Measurements from ENCODE around the gene TAGLN3.
"Not testable (repeated sequence)": the region's sequence is repeated elsewhere in the genome, so short reads cannot be mapped to it uniquely, and the experiment has no call there.

TAGLN3 gene

GRCh38 chr3:112010636-112011035, 11.9 kb downstream of the TAGLN3 start:
- no peak for DNase-seq (ENCODE audit: low spot score)

DNA sequence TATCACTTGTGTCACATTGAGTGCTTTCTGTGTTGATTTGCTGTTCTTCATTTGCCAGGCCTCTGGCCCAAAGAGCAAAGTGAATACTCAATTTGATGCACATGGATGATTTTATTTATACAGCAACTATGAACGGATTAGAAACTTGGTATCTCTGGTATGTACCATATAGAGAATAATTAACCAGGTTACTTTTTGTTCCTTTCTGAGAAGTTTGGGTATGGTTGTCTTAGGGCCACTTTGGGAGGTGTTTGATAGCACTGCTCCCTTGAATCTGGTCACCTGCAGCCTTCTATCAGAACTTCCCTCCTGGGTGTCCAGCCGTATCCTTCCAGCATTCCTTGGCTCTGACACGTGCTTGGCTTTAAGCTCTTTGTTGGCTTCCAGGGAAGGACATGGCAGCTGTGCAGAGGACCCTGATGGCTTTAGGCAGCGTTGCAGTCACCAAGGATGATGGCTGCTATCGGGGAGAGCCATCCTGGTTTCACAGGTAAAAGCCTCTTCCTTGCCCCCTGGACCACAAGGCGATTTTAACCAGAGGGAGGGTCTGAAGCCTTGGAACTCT, 12.7 kb downstream of the TAGLN3 start:
- DNase-seq (ENCODE audit: low spot score): no peak

- DNase-seq (ENCODE audit: low spot score): no peak
Measured at GRCh38 chr3:112012205-112012992, 13.7 kb downstream of the TAGLN3 start.

- peak; percentile 70 for DNase-seq (ENCODE audit: low spot score)
Measured at GRCh38 chr3:112013058-112013783, 14.5 kb downstream of the TAGLN3 start.

DNA sequence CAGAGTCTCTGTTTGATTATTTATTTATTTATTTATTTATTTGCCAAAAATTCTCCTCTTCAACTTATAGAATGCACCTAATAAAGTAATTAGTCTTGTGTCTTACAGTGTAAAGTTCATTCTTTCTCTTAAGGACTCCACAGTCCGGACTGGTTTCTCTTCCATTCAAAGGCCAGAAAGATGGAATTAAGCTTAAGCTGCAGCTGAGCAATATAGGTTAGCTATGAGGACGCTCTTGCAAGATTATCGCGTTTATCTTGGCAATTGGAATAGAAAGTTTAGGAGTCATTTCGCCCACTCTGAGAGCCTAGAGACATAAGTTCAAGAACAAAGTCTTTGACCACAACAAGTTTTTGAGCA, 15.0 kb downstream of the TAGLN3 start:
- no peak for DNase-seq (ENCODE audit: low spot score)

- no peak for DNase-seq (ENCODE audit: low spot score)
Measured at GRCh38 chr3:112017091-112017490, 18.4 kb downstream of the TAGLN3 start.

DNA sequence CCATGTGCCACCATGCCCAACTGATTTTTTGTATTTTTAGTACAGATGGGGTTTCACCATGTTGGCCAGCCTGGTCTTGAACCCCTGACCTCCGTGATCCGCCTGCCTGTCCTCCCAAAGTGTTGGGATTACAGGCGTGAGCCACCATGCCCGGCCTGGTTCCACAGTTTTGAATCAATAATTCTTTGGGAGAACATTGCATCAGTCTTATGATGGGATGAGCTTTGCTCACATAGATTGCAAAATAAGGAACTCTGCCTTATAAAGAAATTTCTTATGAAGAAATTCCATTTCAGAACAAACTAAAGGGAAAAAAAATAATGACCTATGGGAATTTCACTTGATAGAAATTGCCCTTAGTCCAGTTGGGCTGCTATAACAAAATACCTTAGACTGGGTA, 20.0 kb downstream of the TAGLN3 start:
- DNase-seq (ENCODE audit: low spot score): no peak

GRCh38 chr3:112019716-112020115, 21.0 kb downstream of the TAGLN3 start:
- no peak for DNase-seq (ENCODE audit: low spot score)

- no peak for DNase-seq (ENCODE audit: low spot score)
Measured at GRCh38 chr3:112020674-112021085, 22.0 kb downstream of the TAGLN3 start.

DNA sequence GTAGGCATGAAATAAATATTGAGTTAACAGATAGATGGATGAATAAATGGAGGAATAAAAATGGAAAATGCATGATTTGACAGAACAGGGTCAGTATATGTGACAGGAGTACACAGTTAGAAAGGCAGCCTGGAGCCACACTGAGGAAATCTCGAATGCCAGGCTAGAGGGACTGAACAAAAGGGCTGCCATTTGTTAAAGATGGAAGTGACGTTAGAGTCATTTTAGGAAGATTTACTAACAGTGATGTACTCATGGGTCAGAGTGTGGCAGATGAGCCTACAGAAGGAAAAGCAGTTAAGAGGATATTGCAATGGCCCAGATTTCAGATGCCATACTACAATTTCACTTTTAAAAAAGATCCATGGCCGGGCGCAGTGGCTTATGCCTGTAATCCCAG, 28.4 kb downstream of the TAGLN3 start:
- no peak for DNase-seq (ENCODE audit: low spot score)

GRCh38 chr3:112027826-112028225, 29.1 kb downstream of the TAGLN3 start:
- no peak for DNase-seq (ENCODE audit: low spot score)

- no peak for DNase-seq (ENCODE audit: low spot score)
Measured at GRCh38 chr3:112030901-112031300, 32.2 kb downstream of the TAGLN3 start.

DNA sequence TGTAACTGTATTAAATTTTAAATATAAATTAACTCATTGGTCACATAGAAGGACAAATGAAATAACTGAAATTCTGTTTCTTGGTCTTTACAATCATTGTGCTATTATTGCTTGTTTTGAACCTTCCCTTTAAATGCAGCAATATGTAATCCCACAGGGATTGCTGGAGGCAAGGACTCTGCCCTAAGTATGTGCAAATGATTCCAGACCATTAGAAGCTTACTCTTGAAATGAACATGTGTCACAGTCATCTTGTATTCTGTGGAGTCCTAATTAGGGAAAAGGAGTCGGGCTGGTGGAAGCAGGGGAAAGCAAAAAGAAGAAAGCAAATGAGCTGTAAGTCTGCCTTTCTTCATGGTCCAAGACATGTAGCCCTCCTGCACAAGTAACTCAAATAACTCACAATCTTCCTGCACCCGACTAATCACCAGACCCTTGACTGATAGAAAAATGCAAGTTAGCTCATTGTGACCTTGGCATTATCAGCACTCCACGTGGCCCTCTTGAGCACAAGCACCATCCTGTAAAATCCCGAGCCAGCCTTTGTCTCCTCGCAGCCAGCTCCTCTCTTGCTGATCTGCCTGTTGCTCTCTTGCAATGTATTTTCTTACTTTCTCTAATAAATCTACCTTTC, 33.5 kb downstream of the TAGLN3 start:
- no peak for DNase-seq (ENCODE audit: low spot score)

- no peak for DNase-seq (ENCODE audit: low spot score)
Measured at GRCh38 chr3:112034436-112034835, 35.7 kb downstream of the TAGLN3 start, which contains the start of gene TMPRSS7. TSS of gene TMPRSS7 (plus strand) at chr3:112034736. CDS start at chr3:112034846, 110 bp downstream.

DNA sequence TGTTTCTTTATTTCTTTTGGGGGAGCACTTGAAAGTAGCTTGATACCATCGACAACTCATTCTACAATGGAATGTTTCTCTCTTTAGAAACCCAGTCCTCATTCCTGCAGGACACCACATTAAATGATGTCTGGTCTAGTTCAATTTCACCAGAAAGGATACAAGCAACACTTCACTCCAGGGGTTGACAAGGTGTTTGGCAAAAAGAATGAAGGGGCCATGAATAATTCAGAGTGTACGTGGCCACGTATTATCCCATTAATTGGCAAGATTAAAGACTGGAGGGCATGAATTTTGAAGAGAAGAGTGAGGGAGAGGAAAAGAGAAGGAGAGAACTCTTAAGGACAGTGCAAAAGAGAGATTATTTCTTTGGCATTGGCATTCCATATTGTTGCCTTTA, 36.5 kb downstream of the TAGLN3 start:
- DNase-seq (ENCODE audit: low spot score): no peak

DNA sequence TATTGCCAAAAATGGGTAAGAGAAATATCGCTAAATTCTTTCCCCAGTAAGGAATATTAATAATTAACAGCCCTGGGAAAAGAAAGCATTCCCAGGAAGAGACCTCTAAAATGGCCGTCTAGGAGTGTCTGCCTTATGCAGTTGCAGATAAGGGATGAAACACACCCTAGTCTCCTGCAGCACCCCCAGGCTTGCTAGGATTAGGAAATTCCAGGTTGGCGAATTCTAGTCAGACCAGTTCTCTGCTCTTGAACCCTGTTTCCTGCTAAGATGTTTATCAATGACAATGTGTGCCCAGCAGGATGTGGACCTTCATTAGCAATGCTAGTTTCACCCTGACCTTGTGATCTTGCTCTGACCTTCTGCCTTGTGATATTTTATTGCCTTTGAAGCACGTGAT, 38.5 kb downstream of the TAGLN3 start:
- DNase-seq (ENCODE audit: low spot score): not testable (repeated sequence)

DNA sequence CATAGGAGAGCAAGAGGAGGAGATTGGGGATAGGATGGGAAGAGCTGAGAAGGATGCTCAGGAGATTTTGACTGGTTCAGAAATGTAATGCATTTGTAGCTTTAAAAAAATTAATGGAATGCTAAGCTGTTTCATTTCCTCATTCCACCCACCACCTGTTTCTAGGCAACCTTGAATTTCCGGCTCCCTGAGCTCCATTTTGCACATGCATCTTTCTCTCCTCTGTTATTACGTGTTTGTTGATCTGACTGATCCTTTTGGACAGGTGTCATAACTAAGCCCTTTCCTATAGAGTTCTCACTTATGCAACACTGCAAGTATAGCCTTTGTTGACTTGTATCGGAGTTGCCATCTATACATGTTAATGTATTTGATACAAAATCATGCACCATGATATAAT, 40.1 kb downstream of the TAGLN3 start:
- DNase-seq (ENCODE audit: low spot score): no peak

- DNase-seq (ENCODE audit: low spot score): no peak
Measured at GRCh38 chr3:112041321-112041720, 42.6 kb downstream of the TAGLN3 start.

DNA sequence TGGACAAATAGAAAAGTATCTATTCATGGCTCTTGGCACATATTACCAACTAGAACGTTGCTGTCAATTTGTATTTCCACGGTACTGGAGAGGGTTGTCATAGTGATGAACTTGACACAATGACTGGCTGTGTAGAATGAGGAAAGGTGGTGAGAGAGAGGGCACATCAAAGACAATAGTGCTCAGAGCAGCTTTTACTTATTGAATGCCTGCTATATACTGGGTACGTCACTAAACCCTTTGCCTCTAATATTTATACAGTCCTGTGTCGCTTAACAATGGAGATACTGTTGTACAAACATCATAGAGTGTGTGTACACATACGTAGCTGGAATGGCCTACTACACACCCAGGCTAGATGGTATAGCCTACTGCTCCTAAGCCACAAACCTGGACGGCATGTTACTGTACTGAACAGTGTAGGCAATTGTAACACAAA, 44.1 kb downstream of the TAGLN3 start:
- DNase-seq (ENCODE audit: low spot score): no peak

DNA sequence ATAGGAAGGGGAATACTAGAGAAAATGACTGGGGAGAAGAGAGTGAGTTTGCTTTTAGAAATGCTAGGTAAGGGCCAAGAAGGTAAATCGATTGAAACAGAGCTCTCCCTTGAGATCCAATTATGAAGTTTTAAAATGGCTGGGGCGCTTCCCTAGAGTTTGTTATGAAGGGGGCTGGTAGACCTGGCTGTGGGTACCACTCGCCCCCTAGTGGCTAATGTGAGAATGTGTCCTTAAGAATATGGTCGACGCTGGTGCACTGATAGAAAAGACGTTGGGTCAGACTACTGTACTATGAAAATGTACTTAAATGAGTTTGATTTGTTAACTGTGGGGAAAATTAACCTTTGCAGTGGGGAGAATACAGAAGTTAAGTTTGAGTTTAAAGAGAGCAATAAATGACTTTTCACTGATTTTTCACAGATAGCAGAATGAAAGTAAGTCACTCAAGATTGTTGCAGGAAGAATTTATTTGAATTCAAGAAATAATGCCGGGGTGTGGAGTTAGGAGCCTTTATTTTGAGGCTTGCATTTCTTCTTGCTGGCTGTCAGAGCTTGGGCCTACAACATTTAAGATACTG, 45.0 kb downstream of the TAGLN3 start:
- DNase-seq (ENCODE audit: low spot score): peak; percentile 86

- no peak for DNase-seq (ENCODE audit: low spot score)
Measured at GRCh38 chr3:112046599-112046998, 47.9 kb downstream of the TAGLN3 start.

DNA sequence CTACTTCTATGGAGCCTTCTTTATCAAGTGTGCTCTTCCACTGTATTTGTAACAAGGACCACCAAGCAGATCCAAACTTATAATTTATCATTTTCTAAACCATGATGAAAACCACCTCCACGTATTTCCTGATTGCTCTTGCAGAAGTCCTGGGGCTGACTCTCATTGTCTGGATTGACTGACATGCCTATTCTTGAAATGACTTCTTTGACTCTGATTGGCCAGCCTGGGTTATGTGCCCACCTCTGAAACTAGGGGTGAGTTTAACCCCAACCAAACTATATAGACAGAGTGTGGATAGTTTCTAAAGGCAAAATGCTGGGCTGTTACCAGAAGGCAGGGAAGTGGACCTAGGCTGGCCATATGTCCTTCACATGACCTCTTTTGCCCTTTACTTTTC, 48.5 kb downstream of the TAGLN3 start:
- no peak for DNase-seq (ENCODE audit: low spot score)

All from AG08395 (cell line).